Limb (tissue), 2 donors: ENCODE data around the gene FKBP2.
A peak's percentile ranks its signal among the peaks of the same experiment; 100 is the strongest.

Experiments
- DNase-seq, 2 donors: peaks; one replicate each; pipeline ENCODE4 v3.0.0-alpha.2; 2016; ENCODE audit errors: extremely low spot score in 2 of 2

Gene FKBP2

GRCh38 chr11:64263021-64263946 lies 22.4 kb downstream of the FKBP2 start:
- no peak for DNase-seq

- no peak for DNase-seq
Observed at GRCh38 chr11:64263947-64264317, 23.0 kb downstream of the FKBP2 start.

GRCh38 chr11:64264371-64264852 lies 23.5 kb downstream of the FKBP2 start:
- DNase-seq: no peak

GRCh38 chr11:64265176-64266160 lies 24.6 kb downstream of the FKBP2 start:
- DNase-seq: no peak

GRCh38 chr11:64266339-64266738 lies 25.4 kb downstream of the FKBP2 start:
- no peak for DNase-seq

GRCh38 chr11:64267207-64267945 lies 26.5 kb downstream of the FKBP2 start:
- DNase-seq: no peak

- no peak for DNase-seq
Observed at GRCh38 chr11:64268025-64268892, 27.4 kb downstream of the FKBP2 start.

GRCh38 chr11:64268893-64269539 lies 28.1 kb downstream of the FKBP2 start:
- DNase-seq: no peak

- DNase-seq: peak; percentile 98 to 100
Observed at GRCh38 chr11:64269540-64270220, 28.8 kb downstream of the FKBP2 start.

GRCh38 chr11:64275031-64275800 lies 34.3 kb downstream of the FKBP2 start:
- DNase-seq: no peak

GRCh38 chr11:64275841-64276240 lies 34.9 kb downstream of the FKBP2 start:
- no peak for DNase-seq

GRCh38 chr11:64276653-64277431 lies 35.9 kb downstream of the FKBP2 start:
- no peak for DNase-seq

GRCh38 chr11:64278576-64279190 lies 37.8 kb downstream of the FKBP2 start:
- DNase-seq: no peak

GRCh38 chr11:64281957-64282770 lies 41.3 kb downstream of the FKBP2 start:
- no peak for DNase-seq

- DNase-seq: no peak
Observed at GRCh38 chr11:64283092-64283491, 42.2 kb downstream of the FKBP2 start.
